Activated T-helper 2 cell treated with anti-CD3 and anti-CD28 coated beads, Interferon-gamma antibody, Interleukin-2, Interleukin-4, amounts not matched to agents 10 μg/mL and 5 μg/mL and 100 μg/mL, durations not matched to agents 14 hours and 24 hours and 36 hours (primary cell): Measurements from ENCODE around the gene SLC2A10. TPM values are rescaled to one million over a fixed set of nuclear protein-coding genes. Genes with fewer than 3 reads are reported as not detected.

Source experiments
- DNase-seq: peaks from one replicate; pipeline ENCODE4 v3.0.0; 2021; ENCODE audit warnings: low spot score
- H3K27ac Mint-ChIP-seq: one replicate; pipeline ENCODE4 v1.8.0; 2021; ENCODE audit warnings: mixed read lengths
- H3K27me3 Mint-ChIP-seq: one replicate; pipeline ENCODE4 v1.8.0; 2021; ENCODE audit warnings: low read depth, mixed read lengths
- H3K36me3 Mint-ChIP-seq: one replicate; pipeline ENCODE4 v1.8.0; 2021; ENCODE audit warnings: low read depth, mixed read lengths
- H3K4me1 Mint-ChIP-seq: one replicate; pipeline ENCODE4 v1.8.0; 2021; ENCODE audit warnings: low read depth, mixed read lengths
- H3K4me3 Mint-ChIP-seq: one replicate; pipeline ENCODE4 v1.8.0; 2021; ENCODE audit warnings: low read depth, mild to moderate bottlenecking, moderate library complexity, mixed read lengths
- H3K9me3 Mint-ChIP-seq: one replicate; pipeline ENCODE4 v1.8.0; 2021; ENCODE audit warnings: mixed read lengths
- intact Hi-C: fragments of 100-400 bp; cut with micrococcal nuclease; formaldehyde crosslinking; loops from one replicate; pipeline ENCODE4 v1.15.1; 2023
- total RNA-seq: library from RNA; stranded (reverse); gene quantifications from 2 replicates; pipeline ENCODE4 v1.2.3, GENCODE V29; 2022

The SLC2A10 gene
- total RNA-seq, 1 donor from 2014 or later = not detected

- Mint-ChIP-seq H3K36me3 (no peaks in the 10 kb centered on the region), H3K27ac (no peak overlapping the region), H3K4me1 (no peaks in the 10 kb centered on the region), H3K4me3 (no peak overlapping the region), H3K27me3 (peaks cover 9% of the 10 kb centered on the region), H3K9me3 (no peaks in the 10 kb centered on the region)
- intact Hi-C loops = no loop called here
- DNase-seq = no peak
These were observed 30.2 kb downstream of the SLC2A10 start for GRCh38 chr20:46739431-46740213.

- Mint-ChIP-seq H3K27me3 (peaks cover 9% of the 10 kb centered on the region), H3K36me3 (no peaks in the 10 kb centered on the region), H3K4me1 (no peaks in the 10 kb centered on the region), H3K27ac (no peak overlapping the region), H3K4me3 (no peak overlapping the region), H3K9me3 (no peaks in the 10 kb centered on the region)
- intact Hi-C loops = no loop called here
- DNase-seq = no peak
These were observed 30.8 kb downstream of the SLC2A10 start for GRCh38 chr20:46740214-46740609.

GRCh38 chr20:46741924-46742668 is 32.6 kb downstream of the SLC2A10 start:
- intact Hi-C loops = no loop called here
- no peaks in the 10 kb centered on the region for H3K4me1 Mint-ChIP-seq
- no peaks in the 10 kb centered on the region for H3K9me3 Mint-ChIP-seq
- no peaks in the 10 kb centered on the region for H3K36me3 Mint-ChIP-seq
- no peak overlapping the region for H3K27ac Mint-ChIP-seq
- no peak overlapping the region for H3K4me3 Mint-ChIP-seq
- DNase-seq = no peak
- H3K27me3 Mint-ChIP-seq = peaks cover 18% of the 10 kb centered on the region

GRCh38 chr20:46742669-46743045 is 33.2 kb downstream of the SLC2A10 start:
- DNase-seq = no peak
- no peaks in the 10 kb centered on the region for H3K9me3 Mint-ChIP-seq
- H3K27ac Mint-ChIP-seq = no peak overlapping the region
- H3K4me3 Mint-ChIP-seq = no peak overlapping the region
- H3K27me3 Mint-ChIP-seq = peaks cover 22% of the 10 kb centered on the region
- intact Hi-C loops = no loop called here
- no peaks in the 10 kb centered on the region for H3K4me1 Mint-ChIP-seq
- H3K36me3 Mint-ChIP-seq = no peaks in the 10 kb centered on the region

DNA sequence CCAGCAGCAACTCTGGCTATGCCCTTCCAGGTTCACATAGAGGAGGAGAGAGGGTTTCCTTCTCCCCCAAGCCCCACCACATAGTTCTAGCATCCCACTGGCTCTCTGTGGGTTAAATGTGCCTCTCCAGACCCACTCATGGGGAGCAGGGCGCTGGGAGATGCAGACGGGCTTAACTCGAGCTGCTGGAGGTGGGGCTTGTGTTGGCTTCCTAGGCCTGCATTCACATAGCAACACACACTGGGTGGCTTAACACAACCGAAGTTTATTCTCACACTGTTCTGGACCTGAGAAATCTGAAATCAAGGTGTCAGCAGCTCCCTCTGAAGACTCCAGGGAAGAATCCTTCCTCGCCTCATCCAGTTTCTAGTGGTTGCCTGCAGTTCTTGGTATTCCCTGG is 33.6 kb downstream of the SLC2A10 start:
- no peaks in the 10 kb centered on the region for H3K9me3 Mint-ChIP-seq
- no peak overlapping the region for H3K27ac Mint-ChIP-seq
- intact Hi-C loops = no loop called here
- DNase-seq = no peak
- peaks cover 26% of the 10 kb centered on the region for H3K27me3 Mint-ChIP-seq
- no peaks in the 10 kb centered on the region for H3K4me1 Mint-ChIP-seq
- H3K4me3 Mint-ChIP-seq = no peak overlapping the region
- H3K36me3 Mint-ChIP-seq = no peaks in the 10 kb centered on the region

DNA sequence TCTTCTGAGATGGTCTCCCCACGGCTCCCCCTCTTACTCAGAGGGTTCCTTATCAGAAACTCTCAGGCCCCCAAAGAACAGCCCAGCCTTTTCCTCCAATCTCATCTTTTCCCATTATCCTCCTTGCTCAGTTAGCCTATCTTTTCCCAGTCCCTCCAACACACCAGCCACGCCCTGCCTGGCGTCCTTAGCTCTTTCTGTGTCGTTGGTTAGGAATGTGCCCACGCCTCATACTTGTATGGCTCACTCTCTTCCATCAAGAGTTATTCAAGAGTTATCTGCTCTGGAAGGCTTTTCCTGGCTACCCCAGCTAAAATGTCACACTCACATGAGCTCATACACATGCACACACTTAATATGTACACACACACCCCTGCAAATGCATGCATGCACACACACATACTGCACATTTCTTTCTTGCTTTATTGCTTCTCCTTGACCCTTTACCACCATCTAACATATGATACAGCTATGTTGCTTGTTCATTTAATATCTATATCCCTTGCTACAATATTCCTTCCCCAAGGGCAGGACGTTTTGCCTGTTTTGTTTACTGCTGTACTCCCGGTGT is 37.6 kb downstream of the SLC2A10 start:
- Mint-ChIP-seq H3K9me3 (no peaks in the 10 kb centered on the region), H3K27me3 (peaks cover 24% of the 10 kb centered on the region), H3K4me3 (no peak overlapping the region)

GRCh38 chr20:46749147-46749546 is 39.7 kb downstream of the SLC2A10 start:
- Mint-ChIP-seq H3K27me3 (peaks cover 26% of the 10 kb centered on the region), H3K9me3 (no peaks in the 10 kb centered on the region), H3K36me3 (no peaks in the 10 kb centered on the region), H3K4me3 (no peak overlapping the region), H3K4me1 (peaks cover 2% of the 10 kb centered on the region), H3K27ac (no peak overlapping the region)
- intact Hi-C loops = no loop called here
- DNase-seq = no peak

More for the DNA sequence above, 37.6 kb downstream of the SLC2A10 start:
- no peaks in the 10 kb centered on the region for H3K36me3 Mint-ChIP-seq
- H3K27ac Mint-ChIP-seq = no peak overlapping the region
- no peak for DNase-seq
- intact Hi-C loops = no loop called here
- no peaks in the 10 kb centered on the region for H3K4me1 Mint-ChIP-seq

GRCh38 chr20:46751856-46752255 is 42.4 kb downstream of the SLC2A10 start:
- DNase-seq = no peak
- no peak overlapping the region for H3K27ac Mint-ChIP-seq
- peaks cover 17% of the 10 kb centered on the region for H3K27me3 Mint-ChIP-seq
- intact Hi-C loops = loop anchor here (10.0 kb wide), 1 partner anchor 243 kb away; no protein-coding TSS in a partner anchor
- H3K36me3 Mint-ChIP-seq = no peaks in the 10 kb centered on the region
- peaks cover 2% of the 10 kb centered on the region for H3K4me1 Mint-ChIP-seq
- H3K9me3 Mint-ChIP-seq = no peaks in the 10 kb centered on the region
- no peak overlapping the region for H3K4me3 Mint-ChIP-seq

- no peaks in the 10 kb centered on the region for H3K36me3 Mint-ChIP-seq
- H3K27ac Mint-ChIP-seq = no peak overlapping the region
- H3K27me3 Mint-ChIP-seq = peaks cover 10% of the 10 kb centered on the region
- no peaks in the 10 kb centered on the region for H3K9me3 Mint-ChIP-seq
- H3K4me3 Mint-ChIP-seq = no peak overlapping the region
- DNase-seq = peak; percentile 33
- H3K4me1 Mint-ChIP-seq = peaks cover 2% of the 10 kb centered on the region
- intact Hi-C loops = loop anchor here (10.0 kb wide), 1 partner anchor 242 kb away; no protein-coding TSS in a partner anchor
These were observed 43.3 kb downstream of the SLC2A10 start for GRCh38 chr20:46752728-46753127.

DNA sequence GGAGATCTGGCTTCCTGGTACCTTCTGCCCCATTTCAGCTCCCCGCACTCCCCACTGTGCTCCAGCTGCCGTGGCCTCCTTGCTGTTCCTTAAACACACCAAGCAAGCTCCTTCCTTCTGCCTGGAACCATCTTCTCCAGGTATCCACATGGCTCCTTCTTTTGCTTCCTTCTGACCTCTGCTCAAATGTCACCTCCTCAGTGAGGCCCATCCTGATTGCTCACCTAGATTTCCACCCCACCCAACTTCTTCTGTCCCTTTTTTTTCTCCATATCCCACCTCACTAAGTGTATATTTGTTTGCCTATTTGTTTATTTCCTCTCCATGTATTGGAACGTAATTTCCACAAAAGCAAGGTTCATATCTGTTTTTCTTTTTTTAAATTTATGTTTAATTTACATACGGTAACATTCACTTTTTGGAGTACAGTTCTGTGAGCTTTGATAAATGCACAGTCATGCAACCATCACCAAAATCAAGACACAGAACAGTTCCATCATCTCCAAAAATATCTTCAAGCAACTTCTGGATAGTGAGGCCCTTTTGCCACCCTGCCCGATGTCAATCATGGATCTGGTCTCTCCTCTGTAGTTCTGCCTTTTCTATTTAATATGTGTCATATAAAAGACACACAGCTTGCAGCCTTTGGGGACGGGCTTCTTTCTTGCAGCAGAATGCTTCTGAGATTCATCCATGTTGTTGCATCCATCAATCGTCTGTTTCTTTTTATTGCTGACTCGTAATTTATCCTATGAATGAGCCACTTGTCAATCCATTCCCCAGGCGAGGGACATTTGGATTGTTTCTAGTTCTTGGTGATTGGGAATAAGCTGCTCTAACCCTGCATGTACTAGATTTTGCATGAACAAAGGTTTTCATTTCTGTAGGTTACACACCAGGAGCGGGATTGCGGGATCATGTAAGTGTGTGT is 46.3 kb downstream of the SLC2A10 start:
- intact Hi-C loops = loop anchor here (10.0 kb wide), 1 partner anchor 239 kb away; no protein-coding TSS in a partner anchor
- Mint-ChIP-seq H3K27ac (no peak overlapping the region), H3K27me3 (peaks cover 4% of the 10 kb centered on the region), H3K36me3 (no peaks in the 10 kb centered on the region), H3K9me3 (no peaks in the 10 kb centered on the region), H3K4me1 (peaks cover 2% of the 10 kb centered on the region), H3K4me3 (no peak overlapping the region)
- no peak for DNase-seq

GRCh38 chr20:46756419-46756818 is 47.0 kb downstream of the SLC2A10 start:
- no peak overlapping the region for H3K27ac Mint-ChIP-seq
- no peaks in the 10 kb centered on the region for H3K36me3 Mint-ChIP-seq
- no peaks in the 10 kb centered on the region for H3K9me3 Mint-ChIP-seq
- intact Hi-C loops = loop anchor here (10.0 kb wide), 1 partner anchor 238 kb away; no protein-coding TSS in a partner anchor
- H3K27me3 Mint-ChIP-seq = peaks cover 3% of the 10 kb centered on the region
- H3K4me1 Mint-ChIP-seq = peaks cover 2% of the 10 kb centered on the region
- no peak for DNase-seq
- no peak overlapping the region for H3K4me3 Mint-ChIP-seq

- H3K27ac Mint-ChIP-seq = no peak overlapping the region
These were observed 47.7 kb downstream of the SLC2A10 start for GRCh38 chr20:46757135-46757534.

More at GRCh38 chr20:46757135-46757534, 47.7 kb downstream of the SLC2A10 start:
- H3K9me3 Mint-ChIP-seq = no peaks in the 10 kb centered on the region
- H3K27me3 Mint-ChIP-seq = peaks cover 3% of the 10 kb centered on the region
- H3K4me1 Mint-ChIP-seq = peaks cover 2% of the 10 kb centered on the region
- no peak for DNase-seq
- intact Hi-C loops = loop anchor here (10.0 kb wide), 1 partner anchor 238 kb away; no protein-coding TSS in a partner anchor
- H3K36me3 Mint-ChIP-seq = no peaks in the 10 kb centered on the region
- H3K4me3 Mint-ChIP-seq = no peak overlapping the region
